22Rv1 (cell line): ENCODE measurements around the gene ASCL5.

ENCODE experiments used
- CTCF ChIP-seq: fragments of 450-650 bp; IDR thresholded peaks from 2 replicates; pipeline ENCODE4 v1.5.1; 2017; ENCODE audit warnings: mild to moderate bottlenecking
- ZFX ChIP-seq: fragments of 450-650 bp; IDR thresholded peaks from 2 replicates; pipeline ENCODE4 v1.6.1; 2017; ENCODE audit warnings: antibody characterized with exemption, borderline replicate concordance

- TF ChIP-seq CTCF (no peak), ZFX (no peak)
Measured at GRCh38 chr1:201115390-201115937, 11.5 kb downstream of the ASCL5 start.
